Testis (tissue), 2 donors: ENCODE results near the gene GABRR2.

Source experiments
- CTCF ChIP-seq, 3 experiments: fragments of 450-650 bp in 2 of 3; fragments of 200-600 bp in 1 of 3; sonication (generic) in 1 of 3; IDR thresholded peaks; one replicate each; pipeline ENCODE4 v1.5.1; 2016 to 2019; ENCODE audit warnings: antibody characterized with exemption in 3 of 3, mild to moderate bottlenecking in 2 of 3, moderate library complexity in 1 of 3
- POLR2A ChIP-seq: fragments of 450-650 bp; IDR thresholded peaks from one replicate; pipeline ENCODE4 v1.6.1; 2017; ENCODE audit warnings: antibody characterized with exemption, mild to moderate bottlenecking, moderate library complexity

GRCh38 chr6:89222712-89223039 is 92.4 kb downstream of the GABRR2 start:
- TF ChIP-seq CTCF (IDR thresholded peaks at IDR 0.05) = no peak
- no peak for TF ChIP-seq POLR2A
